K562 (cell line): Measurements from ENCODE around the gene FILIP1L. TPM values are rescaled to one million over a fixed set of nuclear protein-coding genes. Genes with fewer than 3 reads are reported as not detected.

ENCODE experiments used
- CBX8 ChIP-seq: fragments of 200-600 bp; sonication (generic); IDR thresholded peaks from 2 replicates; pipeline ENCODE4 v1.6.1; 2012; ENCODE audit warnings: borderline replicate concordance, mixed run types, low read depth, mild to moderate bottlenecking, moderate library complexity, mixed read lengths, low read length, control low read depth, inconsistent platforms; ENCODE audit not compliant: poor library complexity, severe bottlenecking; ENCODE audit errors: extremely low read depth
- CEBPB ChIP-seq: fragments of 450-650 bp; IDR thresholded peaks from 2 replicates; pipeline ENCODE4 v1.6.1; 2016; ENCODE audit warnings: missing genetic modification characterization, missing compliant biosample characterization
- EP400 ChIP-seq: fragments of 450-650 bp; IDR thresholded peaks from 2 replicates; pipeline ENCODE4 v1.6.1; 2017; ENCODE audit warnings: antibody characterized with exemption, mild to moderate bottlenecking, moderate library complexity
- HCFC1 ChIP-seq: IDR thresholded peaks from 2 replicates; pipeline ENCODE4 v1.6.1; 2012; ENCODE audit warnings: low read depth, low read length, improper control_type of control experiment
- HNRNPK ChIP-seq: fragments of 200-400 bp; formaldehyde crosslinking; IDR thresholded peaks from one replicate; pipeline ENCODE4 v1.6.1; 2018; ENCODE audit warnings: mild to moderate bottlenecking, low read depth, low read length; ENCODE audit not compliant: poor library complexity, severe bottlenecking
- MIER1 ChIP-seq: fragments of 450-650 bp; IDR thresholded peaks from 2 replicates; pipeline ENCODE4 v1.6.1; 2016; ENCODE audit warnings: antibody characterized with exemption, mild to moderate bottlenecking, low read depth
- MITF ChIP-seq: IDR thresholded peaks from 2 replicates; pipeline ENCODE4 v1.6.1; 2014; ENCODE audit warnings: antibody characterized with exemption
- NFXL1 ChIP-seq: fragments of 450-650 bp; formaldehyde crosslinking; IDR thresholded peaks from 2 replicates; pipeline ENCODE4 v1.4.0; 2021; ENCODE audit warnings: mild to moderate bottlenecking
- PPARD ChIP-seq: fragments of 250-450 bp; sonication (Bioruptor Pico); IDR thresholded peaks from 2 replicates; pipeline ENCODE4 v1.8.0; 2022; ENCODE audit warnings: inconsistent platforms, mild to moderate bottlenecking, moderate library complexity
- ZBTB7A ChIP-seq: IDR thresholded peaks from 2 replicates; pipeline ENCODE4 v1.6.1; 2011; ENCODE audit warnings: low read depth, mild to moderate bottlenecking, low read length, moderate library complexity, borderline replicate concordance; ENCODE audit not compliant: control insufficient read depth
- ZNF592 ChIP-seq: fragments of 450-650 bp; IDR thresholded peaks from 2 replicates; pipeline ENCODE4 v1.6.1; 2017; ENCODE audit warnings: antibody characterized with exemption, mild to moderate bottlenecking
- polyA plus RNA-seq, 8 experiments: library from polyadenylated mRNA; depleted of rRNA in 4 of 8; stranded (reverse) in 5 of 8; unstranded in 3 of 8; fragments of >200 nt; fragmentation: Nextera tagmentation in 2 of 8; fragmentation: Illumina TruSeq in 1 of 8; extraction: Ambion mirVana in 2 of 8; extraction: Trizol in 1 of 8; gene quantifications; 2 replicates each; pipeline versions ENCODE4 v1.2.1 to v1.2.3, GENCODE V29; 2011 to 2014; ENCODE audit warnings: inconsistent platforms in 1 of 8, missing spikeins in 1 of 8
- total RNA-seq, 7 experiments: library from RNA; depleted of rRNA in 6 of 7; stranded (reverse); fragments of >200 nt in 6 of 7; fragmentation: Illumina TruSeq in 2 of 7; extraction: Trizol in 2 of 7; gene quantifications; 2 replicates each; pipeline versions ENCODE4 v1.2.1 to v1.2.3, GENCODE V29; 2011 to 2021; ENCODE audit warnings: low replicate concordance in 1 of 7
- TF ChIP-seq, protein P1 (sequence below): fragments of 450-650 bp; IDR thresholded peaks from 2 replicates; pipeline ENCODE4 v1.7.1; 2018; ENCODE audit warnings: mild to moderate bottlenecking, low read depth; ENCODE audit not compliant: partially characterized antibody
- TF ChIP-seq, protein P2 (sequence below), 3 experiments: fragments of 200-800 bp in 1 of 3; sonication (Bioruptor generic) in 1 of 3; sonication (generic) in 1 of 3; formaldehyde crosslinking in 1 of 3; IDR thresholded peaks; 2 replicates each; pipeline versions ENCODE4 v1.6.1 to v1.8.0; 2016 to 2022; ENCODE audit warnings: mild to moderate bottlenecking in 2 of 3, missing compliant biosample characterization in 2 of 3, missing genetic modification characterization in 2 of 3, missing genetic modification reagents in 1 of 3

FILIP1L gene
- total and polyA plus RNA-seq, 9 of the 15 experiments (the other 6 are each of a cell fraction or from before 2014, with no cell fraction given): 0.50 to 2.1 (median 1.1) TPM

DNA sequence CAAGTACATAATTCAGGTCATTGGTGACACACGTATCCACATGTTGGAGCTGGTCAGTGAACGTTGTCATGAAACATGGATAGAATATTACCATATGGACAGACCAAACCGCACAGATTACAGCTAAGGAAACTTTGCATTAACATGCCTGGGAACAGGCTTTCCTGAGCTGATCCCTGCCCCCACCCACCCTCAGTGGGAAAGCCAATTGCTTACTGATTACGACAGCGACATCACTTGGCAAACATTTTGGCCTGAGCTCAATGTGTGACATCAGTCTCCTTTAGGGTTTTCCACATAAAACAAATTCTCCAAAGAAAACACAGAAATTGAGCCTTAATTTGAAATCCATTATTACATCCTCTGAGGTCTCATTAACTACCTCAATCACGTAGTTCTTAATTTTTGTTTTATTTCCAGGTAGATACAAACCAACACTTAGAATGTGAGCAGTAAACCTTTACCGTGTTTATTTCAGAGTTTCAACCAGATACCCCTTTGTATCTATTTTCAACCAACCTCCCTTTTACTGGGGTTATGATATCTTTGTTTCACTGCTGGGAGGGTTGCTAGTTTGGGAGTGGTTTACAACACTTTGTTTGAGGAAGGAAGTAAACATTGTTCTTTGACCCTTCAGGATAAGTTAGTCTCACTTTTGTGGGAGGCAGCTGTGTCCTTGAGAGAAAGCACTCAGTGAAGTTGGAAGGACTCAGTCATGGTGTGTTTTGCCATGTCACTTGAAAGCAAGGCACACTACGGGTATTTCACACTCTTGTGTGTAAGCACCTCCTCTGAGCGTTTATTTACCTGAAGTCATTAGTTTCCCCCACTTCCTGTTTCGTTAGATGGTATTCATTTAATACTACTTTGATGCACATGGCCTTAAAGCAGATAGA, 193.6 kb downstream of the FILIP1L start (continued):
- TF ChIP-seq ZNF592 (peak; percentile 47; the same call in 1 of the 2 replicates), CBX8 (no peak), NFXL1 (no peak), PPARD (CRISPR knock-in tag) (no peak), EP400 (no peak), CEBPB (no peak), MITF (no peak), HNRNPK (no peak), MIER1 (no peak), HCFC1 (no peak), ZBTB7A (no peak)
- TF ChIP-seq, protein P1, sequence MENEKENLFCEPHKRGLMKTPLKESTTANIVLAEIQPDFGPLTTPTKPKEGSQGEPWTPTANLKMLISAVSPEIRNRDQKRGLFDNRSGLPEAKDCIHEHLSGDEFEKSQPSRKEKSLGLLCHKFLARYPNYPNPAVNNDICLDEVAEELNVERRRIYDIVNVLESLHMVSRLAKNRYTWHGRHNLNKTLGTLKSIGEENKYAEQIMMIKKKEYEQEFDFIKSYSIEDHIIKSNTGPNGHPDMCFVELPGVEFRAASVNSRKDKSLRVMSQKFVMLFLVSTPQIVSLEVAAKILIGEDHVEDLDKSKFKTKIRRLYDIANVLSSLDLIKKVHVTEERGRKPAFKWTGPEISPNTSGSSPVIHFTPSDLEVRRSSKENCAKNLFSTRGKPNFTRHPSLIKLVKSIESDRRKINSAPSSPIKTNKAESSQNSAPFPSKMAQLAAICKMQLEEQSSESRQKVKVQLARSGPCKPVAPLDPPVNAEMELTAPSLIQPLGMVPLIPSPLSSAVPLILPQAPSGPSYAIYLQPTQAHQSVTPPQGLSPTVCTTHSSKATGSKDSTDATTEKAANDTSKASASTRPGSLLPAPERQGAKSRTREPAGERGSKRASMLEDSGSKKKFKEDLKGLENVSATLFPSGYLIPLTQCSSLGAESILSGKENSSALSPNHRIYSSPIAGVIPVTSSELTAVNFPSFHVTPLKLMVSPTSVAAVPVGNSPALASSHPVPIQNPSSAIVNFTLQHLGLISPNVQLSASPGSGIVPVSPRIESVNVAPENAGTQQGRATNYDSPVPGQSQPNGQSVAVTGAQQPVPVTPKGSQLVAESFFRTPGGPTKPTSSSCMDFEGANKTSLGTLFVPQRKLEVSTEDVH: no peak
- TF ChIP-seq, protein P2, sequence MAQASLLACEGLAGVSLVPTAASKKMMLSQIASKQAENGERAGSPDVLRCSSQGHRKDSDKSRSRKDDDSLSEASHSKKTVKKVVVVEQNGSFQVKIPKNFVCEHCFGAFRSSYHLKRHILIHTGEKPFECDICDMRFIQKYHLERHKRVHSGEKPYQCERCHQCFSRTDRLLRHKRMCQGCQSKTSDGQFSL (CRISPR knock-in tag; IDR thresholded peaks at IDR 0.05): no peak
- TF ChIP-seq, protein P2 (tag; IDR thresholded peaks at IDR 0.05): no peak
